Activated CD4-positive, CD25-positive, alpha-beta regulatory T cell (primary cell): ENCODE data around the gene KIFAP3.
"Not testable (repeated sequence)": the region's sequence is repeated elsewhere in the genome, so short reads cannot be mapped to it uniquely, and the experiment has no call there.

Experiments
- DNase-seq, 4 experiments: peaks; one replicate each; lab custom pipeline; 2025; lab: John Stamatoyannopoulos, UW

KIFAP3 gene

DNA sequence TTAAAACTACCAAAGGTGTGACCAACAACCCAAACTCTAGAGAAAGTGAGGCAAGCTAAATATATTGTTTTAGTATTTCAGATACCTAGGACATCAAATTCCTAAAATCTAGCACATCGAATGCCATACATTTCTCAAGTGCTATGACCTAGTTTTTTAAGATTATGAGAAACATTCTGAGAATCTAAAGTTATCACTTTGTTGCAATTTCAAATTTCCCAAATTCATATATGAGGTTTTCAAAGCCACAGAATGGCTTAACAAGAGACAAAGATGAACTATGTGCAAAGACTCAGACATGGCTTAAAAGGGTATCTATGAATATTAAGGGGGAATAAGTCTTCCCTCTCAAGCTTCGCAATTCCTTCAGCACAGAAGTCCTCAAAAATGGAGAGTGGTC, 187.6 kb downstream of the KIFAP3 start:
- DNase-seq, result no peak

DNA sequence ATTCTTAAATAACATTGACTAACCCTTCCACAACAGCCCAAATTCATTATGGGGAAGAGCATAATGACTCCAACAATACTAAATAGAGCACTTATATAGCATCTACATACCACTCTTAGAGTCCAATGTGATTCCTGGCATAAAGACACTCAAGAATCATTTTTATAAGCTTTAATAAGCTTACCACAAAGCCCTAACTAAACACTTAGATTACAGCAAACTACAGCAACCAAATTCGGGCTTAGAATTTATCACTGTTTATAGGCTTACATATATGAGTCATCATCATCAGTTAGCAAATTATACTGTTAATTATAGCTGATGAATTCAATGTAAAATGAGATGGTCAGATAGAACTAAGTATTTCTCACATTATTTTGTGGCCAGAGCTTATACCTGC, 188.1 kb downstream of the KIFAP3 start:
- DNase-seq, result no peak

DNA sequence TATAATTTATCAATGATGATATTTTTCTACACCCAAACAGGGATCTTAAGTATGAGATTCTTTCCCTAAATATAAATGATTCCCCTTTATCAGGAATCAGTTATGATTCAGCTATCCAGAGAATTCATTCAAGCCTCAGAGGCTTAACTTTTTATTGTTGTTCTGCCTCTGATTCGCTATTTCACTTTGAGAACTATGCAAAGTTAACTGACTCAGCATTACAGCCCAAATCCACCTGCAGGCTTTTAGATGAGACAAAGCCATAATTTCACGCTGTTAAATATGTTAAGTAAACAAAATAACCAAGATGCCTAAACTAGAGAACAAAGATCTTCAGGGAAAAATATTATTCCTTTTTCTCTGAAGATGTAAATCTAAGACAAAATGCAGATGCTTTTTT, 189.3 kb downstream of the KIFAP3 start:
- DNase-seq, result no peak

DNA sequence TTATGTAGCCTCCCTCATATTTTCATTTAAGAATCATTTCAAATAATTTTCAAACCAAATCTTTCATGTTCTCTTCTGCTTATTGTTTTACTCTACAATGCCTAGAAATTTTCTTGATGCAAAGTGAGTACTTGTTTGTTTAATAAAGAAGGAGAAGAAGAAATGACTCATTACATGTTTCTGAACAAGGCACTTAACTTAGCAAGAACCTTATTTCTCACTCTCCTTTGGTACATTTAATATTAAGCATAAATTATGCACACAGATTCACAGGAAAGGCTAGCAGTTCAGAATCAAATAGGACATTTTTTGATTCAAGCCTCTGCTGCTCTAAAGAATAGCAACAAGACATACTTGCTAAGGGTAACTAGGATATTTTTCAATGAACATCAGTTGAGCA, 189.9 kb downstream of the KIFAP3 start:
- no peak for DNase-seq

DNA sequence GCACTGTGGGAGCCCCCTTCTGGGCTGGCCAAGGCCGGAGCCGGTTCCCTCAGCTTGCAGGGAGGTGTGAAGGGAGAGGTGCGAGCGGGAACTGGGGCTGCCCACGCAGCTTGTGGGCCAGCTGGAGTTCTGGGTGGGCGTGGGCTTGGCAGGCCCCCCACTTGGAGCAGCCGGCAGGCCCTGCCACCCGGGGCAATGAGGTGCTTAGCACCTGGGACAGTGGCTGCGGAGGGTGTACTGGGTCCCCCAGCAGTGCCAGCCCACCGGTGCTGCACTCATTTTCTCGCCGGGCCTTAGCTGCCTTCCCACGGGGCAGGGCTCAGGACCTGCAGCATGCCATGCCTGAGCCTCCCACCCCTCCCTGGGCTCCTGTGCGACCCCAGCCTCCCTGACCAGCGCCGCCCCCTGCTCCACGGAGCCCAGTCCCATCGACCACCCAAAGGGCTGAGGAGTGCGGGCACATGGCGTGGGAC, 192.4 kb downstream of the KIFAP3 start:
- DNase-seq, result no peak

DNA sequence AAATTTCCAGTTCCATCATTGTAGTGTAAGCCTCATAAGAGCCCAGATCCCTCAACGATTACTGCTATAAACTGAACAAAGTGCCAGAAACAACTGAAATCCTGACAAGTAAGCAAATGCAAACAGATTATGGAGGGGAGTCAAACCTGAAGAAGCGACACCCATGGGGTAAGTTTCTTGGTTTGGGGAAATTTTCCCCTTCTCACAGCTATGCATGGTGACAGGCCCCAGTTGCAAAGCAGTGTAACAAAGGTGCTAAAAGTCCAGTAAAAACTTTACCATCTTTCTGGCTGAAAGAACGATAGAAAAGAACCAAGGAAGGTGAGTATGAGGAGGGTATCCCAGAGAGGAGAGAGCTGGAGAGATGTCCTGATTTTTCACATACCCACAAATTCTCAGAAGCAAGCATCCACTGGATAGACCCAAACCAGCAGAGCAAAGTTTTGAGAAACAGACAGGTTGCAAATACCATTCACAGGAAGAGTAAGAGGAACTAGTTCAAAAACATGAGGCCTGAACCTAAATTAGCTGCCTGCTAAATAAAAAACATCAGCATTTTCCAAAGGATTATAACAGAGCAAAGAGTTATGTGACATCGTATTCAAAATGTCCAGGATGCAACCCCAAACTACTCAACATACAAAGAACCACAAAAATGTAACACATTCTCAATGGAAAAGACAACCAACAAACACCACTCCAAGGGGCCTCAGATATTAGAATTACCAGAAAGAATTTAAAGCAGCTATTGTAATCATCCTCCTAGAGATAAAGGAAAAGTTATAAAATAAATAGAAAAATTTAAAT, 195.3 kb downstream of the KIFAP3 start:
- DNase-seq, result no peak

DNA sequence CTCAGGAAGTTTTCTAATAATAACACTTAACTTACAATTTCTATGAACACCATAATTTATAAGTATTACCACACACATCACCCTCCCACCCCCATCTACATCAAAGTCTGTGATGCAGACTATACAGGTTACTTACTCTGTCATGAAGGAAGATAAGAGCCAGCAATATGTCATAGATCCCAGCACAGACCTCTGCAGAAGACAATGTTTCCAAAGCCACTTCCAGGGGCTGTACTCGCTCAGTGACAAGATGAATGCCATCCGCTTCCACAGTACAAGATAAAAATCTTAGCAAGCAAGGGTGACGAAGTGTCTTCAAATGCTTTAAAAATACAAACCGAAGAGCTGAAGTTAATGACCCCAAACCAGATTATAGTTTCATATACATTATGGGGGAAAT, 196.0 kb downstream of the KIFAP3 start:
- DNase-seq, result no peak

DNA sequence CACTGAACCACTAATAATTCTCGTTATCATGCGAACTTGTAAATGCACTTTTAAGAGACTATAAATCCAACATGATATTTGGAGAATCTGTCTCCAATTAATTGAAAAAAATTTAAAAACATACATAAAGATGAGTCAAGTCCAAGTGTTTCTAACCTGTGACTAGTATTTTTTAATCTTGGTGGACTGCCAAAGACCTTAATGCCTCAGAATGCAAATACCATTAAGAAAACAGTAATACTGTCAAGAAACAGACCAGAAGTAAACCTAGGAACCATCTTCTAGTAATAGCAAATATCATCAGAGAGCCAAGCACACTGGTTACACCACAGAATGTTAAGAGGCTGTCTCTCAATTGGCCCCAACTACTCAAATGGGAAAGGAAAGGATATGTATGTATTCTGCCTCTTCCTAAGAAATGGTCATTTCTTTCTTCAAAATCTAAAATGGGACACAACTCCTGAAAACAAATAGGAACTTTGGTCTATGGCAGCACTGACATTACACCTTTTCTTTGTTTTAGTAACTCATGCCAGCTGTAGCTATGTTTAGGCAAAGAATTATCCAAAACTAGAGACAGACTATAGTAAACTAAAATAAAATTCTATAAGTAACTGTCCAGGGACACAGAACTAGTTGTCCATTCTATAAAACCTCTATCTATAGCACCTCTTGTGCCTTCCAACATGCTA, 196.5 kb downstream of the KIFAP3 start:
- no peak for DNase-seq

DNA sequence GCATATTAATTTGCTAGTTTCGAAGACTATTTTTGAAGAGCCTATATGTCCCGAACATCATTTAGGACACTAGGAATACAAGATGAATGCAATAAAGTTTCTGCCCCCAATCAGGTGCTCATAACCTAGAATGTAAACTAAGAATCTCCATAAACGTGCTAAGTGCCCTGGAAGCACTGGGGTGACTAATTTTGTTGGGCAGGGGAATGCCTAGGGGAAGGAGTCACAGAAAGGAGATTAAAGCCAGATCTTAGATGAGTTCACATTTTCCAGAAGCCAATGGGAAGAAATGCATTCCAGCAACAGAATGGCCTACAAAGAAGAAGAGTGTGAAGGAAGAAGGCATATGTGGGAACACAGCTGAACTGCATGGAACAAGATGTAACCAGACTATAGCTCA, 200.3 kb downstream of the KIFAP3 start:
- DNase-seq, result no peak

DNA sequence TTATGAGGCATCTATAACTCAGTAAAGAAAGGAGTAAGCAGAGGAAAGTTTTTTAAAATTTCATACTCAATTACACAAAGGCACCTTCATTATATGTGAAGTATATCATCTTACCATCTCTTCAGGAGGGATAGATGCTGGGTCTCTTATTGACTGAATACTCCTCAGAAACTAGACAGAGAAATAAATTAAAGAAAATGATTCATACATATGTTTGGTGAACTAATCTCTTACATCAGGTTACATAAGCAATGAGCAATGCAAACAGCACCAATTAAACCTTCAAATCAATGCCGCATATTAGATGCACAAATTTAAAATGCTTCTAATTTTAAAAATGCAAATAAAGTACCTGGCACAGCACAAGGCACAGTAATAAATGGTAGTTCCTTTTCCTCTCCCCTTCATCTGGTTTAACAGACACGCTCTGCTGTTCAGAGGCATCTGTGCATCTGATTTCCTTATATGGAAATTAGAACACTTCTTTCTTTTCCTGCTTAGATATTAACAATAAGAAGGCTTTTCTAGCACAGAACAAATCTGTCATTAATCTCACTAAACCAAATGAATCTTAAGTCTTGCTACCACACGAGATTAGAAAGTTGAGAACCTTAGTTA, 200.8 kb downstream of the KIFAP3 start:
- no peak for DNase-seq

DNA sequence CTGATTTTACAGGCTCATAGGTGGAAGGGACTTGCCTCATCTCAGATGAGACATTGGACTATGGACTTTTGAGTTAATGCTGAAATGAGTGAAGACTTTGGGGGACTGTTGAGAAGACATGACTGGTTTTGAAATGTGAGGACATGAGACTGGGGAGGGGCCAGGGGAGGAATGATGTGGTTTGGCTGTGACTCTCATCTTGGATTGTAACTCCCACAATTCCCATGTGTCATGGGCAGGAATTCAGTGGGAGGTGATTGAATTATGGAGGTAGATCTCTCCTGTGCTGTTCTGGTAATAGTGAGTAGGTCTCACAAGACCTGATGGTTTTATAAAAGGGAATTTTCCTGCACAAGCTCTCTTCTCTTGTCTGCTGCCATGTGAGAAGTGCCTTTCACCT, 201.6 kb downstream of the KIFAP3 start:
- DNase-seq, result no peak

DNA sequence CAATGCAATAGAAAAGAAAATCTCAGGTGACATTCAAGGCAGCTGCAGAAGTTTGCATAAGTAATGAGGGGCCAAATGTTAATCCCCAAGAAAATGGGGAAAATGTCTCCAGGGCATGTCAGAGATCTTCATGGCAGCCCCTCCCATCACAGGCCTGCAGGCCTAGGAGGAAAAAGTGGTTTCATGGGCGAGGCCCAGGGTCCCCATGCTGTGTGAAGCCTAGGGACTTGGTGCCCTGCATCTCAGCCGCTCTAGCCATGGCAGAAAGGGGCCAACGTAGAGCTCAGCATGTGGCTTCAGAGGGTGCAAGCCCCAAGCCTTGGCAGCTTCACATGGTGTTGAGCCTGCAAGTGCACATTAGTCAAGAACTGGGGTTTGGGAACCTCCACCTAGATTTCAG, 202.5 kb downstream of the KIFAP3 start:
- DNase-seq, result not testable (repeated sequence)
